Adrenal gland (tissue), 12 donors: ENCODE measurements around the gene TMEM134. TPM values are rescaled to one million over a fixed set of nuclear protein-coding genes. Genes with fewer than 3 reads are reported as not detected.

Experiments used
- DNase-seq, 7 donors: peaks; one replicate each; pipeline ENCODE4 v3.0.0-alpha.2; 2019 to 2020
- H3K27ac ChIP-seq, 5 donors: fragments of 200-600 bp; sonication (generic) in 4 of 5; 1 replicate in 3 of 5; 2 replicates in 2 of 5; pipeline versions ENCODE4 v1.5.1 to v1.8.0; 2016 to 2020; ENCODE audit warnings: mild to moderate bottlenecking in 1 of 5
- H3K27me3 ChIP-seq: fragments of 200-600 bp; 2 replicates; pipeline ENCODE4 v1.8.0; 2021
- H3K36me3 ChIP-seq, 2 donors: fragments of 200-600 bp; replicated peaks in 1 of 2; 1 replicate in 1 of 2; 2 replicates in 1 of 2; pipeline versions ENCODE4 v1.5.1 to v1.8.0; 2018 to 2022
- H3K4me1 ChIP-seq, 2 donors: fragments of 200-600 bp; replicated peaks in 1 of 2; 1 replicate in 1 of 2; 2 replicates in 1 of 2; pipeline versions ENCODE4 v1.5.1 to v1.8.0; 2018 to 2021
- H3K4me3 ChIP-seq, 4 donors: fragments of 200-600 bp; sonication (generic) in 3 of 4; one replicate each; pipeline ENCODE4 v1.5.1; 2016 to 2018
- H3K9me3 ChIP-seq, 3 donors: fragments of 200-600 bp; sonication (generic) in 1 of 3; replicated peaks in 1 of 3; 1 replicate in 2 of 3; 2 replicates in 1 of 3; pipeline versions ENCODE4 v1.5.1 to v1.8.0; 2016 to 2021
- CTCF ChIP-seq, 6 experiments: fragments of 450-650 bp in 4 of 6; fragments of 200-600 bp in 2 of 6; sonication (generic) in 1 of 6; IDR thresholded peaks; 1 replicate in 5 of 6; 2 replicates in 1 of 6; pipeline versions ENCODE4 v1.5.1 to v1.8.0; 2016 to 2021; ENCODE audit warnings: antibody characterized with exemption in 6 of 6, mild to moderate bottlenecking in 2 of 6, moderate library complexity in 1 of 6
- POLR2A ChIP-seq, 2 donors: fragments of 450-650 bp; IDR thresholded peaks; one replicate each; pipeline ENCODE4 v1.6.1; 2017; ENCODE audit warnings: antibody characterized with exemption in 2 of 2, mild to moderate bottlenecking in 2 of 2, moderate library complexity in 1 of 2
- WGBS, 4 donors: extraction: QIAGEN DNeasy Blood & Tissue Kit in 2 of 4; methylation state at CpG; one replicate each; pipeline versions ENCODE4 v1.1.5 to v1.1.7; 2013 to 2017; 5-methylcytosine and 5-hydroxymethylcytosine counted together
- intact Hi-C, 2 donors: fragments of 100-400 bp; cut with DNase I; formaldehyde crosslinking; loops; one replicate each; pipeline versions ENCODE4 v1.14.1 to v1.15.0; 2022 to 2023
- polyA plus RNA-seq, 3 donors: library from polyadenylated mRNA; stranded (reverse); fragments of 200-250 nt in 2 of 3; fragments of 350-450 nt in 1 of 3; fragmentation: Illumina TruSeq in 1 of 3; extraction: RNeasy Lipid Tissue Mini Kit (QIAGEN cat#74804) in 1 of 3; gene quantifications; one replicate each; pipeline ENCODE4 v1.2.3, GENCODE V29; 2013 to 2014
- total RNA-seq, 9 donors: library from RNA; depleted of rRNA in 4 of 9; stranded (reverse); fragments of >200 nt in 4 of 9; fragments of 120-200 nt in 1 of 9; fragmentation: NEBNext Ultra II Directional in 1 of 9; extraction: Animal tissue kit (Norgen Biotek cat#: 25700) in 1 of 9; gene quantifications; one replicate each; pipeline versions ENCODE4 v1.1.0 to v1.2.4, GENCODE V29; 2013 to 2023
- donor health status: healthy with polysubstance abuse.
- donor health status: Bipolar disorder and iron deficiency.
- donor health status: DM: yes; HTN: yes; CAD: no.
- donor health status: DM: no; HTN: no; CAD: no.
- donor health status: DM: no; HTN: no; CAD: no.
- donor health status: DM: yes; HTN: yes; CAD: no.

The TMEM134 gene
- total and polyA plus RNA-seq, 12 donors, result 15.5 to 257 (median 98.0) TPM

GRCh38 chr11:67440229-67441097, 28.6 kb downstream of the TMEM134 start:
- WGBS, 4 donors, result 76 to 83% (median 80%) methylated on average over 11 to 17 of the region's 17 CpGs

GRCh38 chr11:67439321-67440228, 29.5 kb downstream of the TMEM134 start:
- H3K4me1 ChIP-seq, result peaks cover 0 to 32% of the 10 kb centered on the region in 2 donors
- no peaks in the 10 kb centered on the region for H3K9me3 ChIP-seq
- DNase-seq, result peak in 3 of 7 donors; percentile 31 to 60 (median 51)
- intact Hi-C loops, result no loop called here
- no peaks in the 10 kb centered on the region for H3K27me3 ChIP-seq
- H3K27ac ChIP-seq, result peak overlapping the region in 1 of 5 donors; percentile 14
- H3K4me3 ChIP-seq, result no peak overlapping the region
- H3K36me3 ChIP-seq, result peaks cover 0 to 45% of the 10 kb centered on the region in 2 donors
- 62 to 74% (median 67%) methylated on average over 14 to 31 of the region's 31 CpGs for WGBS, 4 donors
- no peak for TF ChIP-seq POLR2A (IDR thresholded peaks at IDR 0.05)
- TF ChIP-seq CTCF (IDR thresholded peaks at IDR 0.05), result peak in 1 of 6 experiments; percentile 2

More at GRCh38 chr11:67440229-67441097, 28.6 kb downstream of the TMEM134 start:
- Histone ChIP-seq H3K27ac (no peak overlapping the region), H3K9me3 (no peaks in the 10 kb centered on the region), H3K27me3 (no peaks in the 10 kb centered on the region), H3K4me1 (peaks cover 0 to 32% of the 10 kb centered on the region in 2 donors), H3K36me3 (peaks cover 0 to 41% of the 10 kb centered on the region in 2 donors), H3K4me3 (no peak overlapping the region)
- intact Hi-C loops, result no loop called here
- no peak for DNase-seq
- no peak for TF ChIP-seq POLR2A (IDR thresholded peaks at IDR 0.05)
- TF ChIP-seq CTCF (IDR thresholded peaks at IDR 0.05), result no peak

- Histone ChIP-seq H3K4me1 (peaks cover 0 to 24% of the 10 kb centered on the region in 2 donors), H3K27me3 (no peaks in the 10 kb centered on the region), H3K27ac (peak overlapping the region in 1 of 5 donors; percentile 14), H3K4me3 (no peak overlapping the region), H3K36me3 (peaks cover 0 to 58% of the 10 kb centered on the region in 2 donors), H3K9me3 (no peaks in the 10 kb centered on the region)
- TF ChIP-seq POLR2A (IDR thresholded peaks at IDR 0.05) (no peak), CTCF (IDR thresholded peaks at IDR 0.05) (no peak)
- WGBS, 4 donors, result 80 to 85% (median 83%) methylated on average over 14 to 41 of the region's 41 CpGs
- no peak for DNase-seq
- intact Hi-C loops, result no loop called here
Measured at GRCh38 chr11:67438158-67438902, 30.7 kb downstream of the TMEM134 start.
